OCI-LY1 (cell line): ENCODE results near the gene IL16.

ENCODE experiments used
- H2AFZ ChIP-seq: fragments of 200-600 bp; sonication (generic), shearing (Covaris generic); 2 replicates; pipeline ENCODE4 v1.6.0; 2014; ENCODE audit warnings: antibody characterized with exemption, mild to moderate bottlenecking, low read length
- H3F3A ChIP-seq: fragments of 200-600 bp; sonication (generic), shearing (Covaris generic); 2 replicates; pipeline ENCODE4 v1.6.0; 2014; ENCODE audit warnings: mild to moderate bottlenecking, antibody characterized with exemption, low read length, moderate library complexity; ENCODE audit not compliant: insufficient read depth
- H3K27ac ChIP-seq: fragments of 200-600 bp; sonication (generic); 2 replicates; pipeline ENCODE4 v1.5.1; 2014; ENCODE audit warnings: low read length, mixed run types, mild to moderate bottlenecking, low read depth; ENCODE audit not compliant: poor library complexity, severe bottlenecking
- H3K27me3 ChIP-seq: fragments of 200-600 bp; sonication (generic); 2 replicates; pipeline ENCODE4 v1.6.0; 2014; ENCODE audit warnings: antibody characterized with exemption, mild to moderate bottlenecking, low read length, moderate library complexity; ENCODE audit not compliant: insufficient read depth
- H3K36me3 ChIP-seq: fragments of 200-600 bp; sonication (generic); 2 replicates; pipeline ENCODE4 v1.6.1; 2014; ENCODE audit warnings: mild to moderate bottlenecking, antibody characterized with exemption, low read length, moderate library complexity, mixed read lengths; ENCODE audit not compliant: insufficient read depth
- H3K4me1 ChIP-seq: fragments of 200-600 bp; sonication (generic); 2 replicates; pipeline ENCODE4 v1.5.1; 2014; ENCODE audit warnings: mild to moderate bottlenecking, low read length, moderate library complexity; ENCODE audit not compliant: insufficient read depth, severe bottlenecking
- H3K4me2 ChIP-seq: fragments of 200-600 bp; sonication (generic), shearing (Covaris generic); 2 replicates; pipeline ENCODE4 v1.6.1; 2014; ENCODE audit warnings: low read length
- H3K4me3 ChIP-seq: fragments of 200-600 bp; sonication (generic); 2 replicates; pipeline ENCODE4 v1.5.1; 2014; ENCODE audit warnings: low read length, low read depth, mild to moderate bottlenecking, mixed read lengths; ENCODE audit not compliant: poor library complexity, severe bottlenecking
- H3K79me2 ChIP-seq: fragments of 200-600 bp; shearing (Covaris generic); 2 replicates; pipeline ENCODE4 v1.6.1; 2016; ENCODE audit warnings: mixed run types, low read length, mixed read lengths; ENCODE audit not compliant: insufficient read depth
- H3K9ac ChIP-seq: fragments of 200-600 bp; sonication (generic), shearing (Covaris generic); 2 replicates; pipeline ENCODE4 v1.6.1; 2014; ENCODE audit warnings: mild to moderate bottlenecking, low read length, mixed read lengths
- H3K9me2 ChIP-seq: fragments of 200-600 bp; sonication (generic), shearing (Covaris generic); 2 replicates; pipeline ENCODE4 v1.6.1; 2014; ENCODE audit warnings: low read depth, mild to moderate bottlenecking, low read length, mixed read lengths
- H3K9me3 ChIP-seq: fragments of 200-600 bp; shearing (Covaris generic); 2 replicates; pipeline ENCODE4 v1.6.1; 2014; ENCODE audit warnings: low read length, mixed read lengths
- H4K20me1 ChIP-seq: fragments of 200-600 bp; sonication (generic), shearing (Covaris generic); 2 replicates; pipeline ENCODE4 v1.6.0; 2016; ENCODE audit warnings: mild to moderate bottlenecking, low read length; ENCODE audit not compliant: insufficient read depth
- EZH2 ChIP-seq: fragments of 200-600 bp; sonication (generic), shearing (Covaris generic); IDR thresholded peaks from 2 replicates; pipeline ENCODE4 v1.8.0; 2017; ENCODE audit warnings: borderline replicate concordance, mixed run types, mild to moderate bottlenecking, antibody characterized with exemption, low read length, moderate library complexity, mixed read lengths
- TF ChIP-seq, protein P1 (sequence below): fragments of 200-600 bp; sonication (generic), shearing (Covaris generic); IDR thresholded peaks from 2 replicates; pipeline ENCODE4 v1.5.1; 2017; ENCODE audit warnings: mild to moderate bottlenecking, antibody characterized with exemption, low read length, moderate library complexity, mixed read lengths

The IL16 gene

DNA sequence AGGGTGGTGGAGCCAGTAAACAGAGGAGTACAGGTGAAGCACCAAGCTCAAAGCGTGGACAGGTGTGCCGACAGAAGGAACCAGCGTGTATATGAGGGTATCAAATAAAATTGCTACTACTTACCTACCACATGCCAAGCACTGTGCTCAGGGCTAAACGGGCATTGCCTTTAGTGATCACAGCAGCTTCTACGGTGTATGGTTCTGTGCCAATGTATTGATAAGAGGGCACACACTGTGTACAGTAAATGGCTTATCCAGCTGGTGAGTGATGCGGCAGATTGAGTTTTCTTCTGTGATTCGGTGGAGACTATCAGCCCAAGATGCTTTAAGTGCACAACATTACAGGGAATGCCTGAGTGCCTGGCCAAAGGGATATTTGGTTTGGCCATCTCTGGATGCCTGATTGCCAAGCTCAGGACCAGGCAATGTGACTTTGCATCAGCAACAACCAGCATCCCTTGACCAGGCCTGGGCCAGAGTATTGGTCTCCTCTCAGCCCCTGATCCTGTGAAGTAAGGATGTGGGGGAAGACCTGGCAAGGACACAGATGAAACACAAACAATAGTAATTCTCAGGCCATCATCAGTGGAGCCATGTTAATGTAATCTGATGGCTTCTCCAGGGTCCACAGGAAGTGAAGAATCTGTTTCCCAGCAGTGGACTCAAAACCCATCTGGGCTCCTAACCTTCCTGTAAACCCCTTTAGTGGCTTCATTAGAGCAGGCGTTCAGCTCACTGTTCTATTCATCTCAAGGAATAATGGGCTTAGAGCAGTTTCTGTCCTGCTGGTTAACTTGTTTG, 113.2 kb downstream of the IL16 start:
- Histone ChIP-seq H3K9me2 (no peaks in the 10 kb centered on the region), H3K36me3 (peaks cover 75% of the 10 kb centered on the region), H3K4me3 (no peak overlapping the region), H3K79me2 (no peaks in the 10 kb centered on the region), H3K27me3 (no peaks in the 10 kb centered on the region), H3K4me2 (no peak overlapping the region), H4K20me1 (no peaks in the 10 kb centered on the region), H3F3A (peaks cover 8% of the 10 kb centered on the region; the same call in 1 of the 2 replicates), H3K9ac (no peak overlapping the region), H3K27ac (peak overlapping the region; percentile 96), H3K9me3 (no peaks in the 10 kb centered on the region), H3K4me1 (peaks cover 19% of the 10 kb centered on the region), H2AFZ (no peak overlapping the region)
- no peak for TF ChIP-seq EZH2
- TF ChIP-seq, protein P1, sequence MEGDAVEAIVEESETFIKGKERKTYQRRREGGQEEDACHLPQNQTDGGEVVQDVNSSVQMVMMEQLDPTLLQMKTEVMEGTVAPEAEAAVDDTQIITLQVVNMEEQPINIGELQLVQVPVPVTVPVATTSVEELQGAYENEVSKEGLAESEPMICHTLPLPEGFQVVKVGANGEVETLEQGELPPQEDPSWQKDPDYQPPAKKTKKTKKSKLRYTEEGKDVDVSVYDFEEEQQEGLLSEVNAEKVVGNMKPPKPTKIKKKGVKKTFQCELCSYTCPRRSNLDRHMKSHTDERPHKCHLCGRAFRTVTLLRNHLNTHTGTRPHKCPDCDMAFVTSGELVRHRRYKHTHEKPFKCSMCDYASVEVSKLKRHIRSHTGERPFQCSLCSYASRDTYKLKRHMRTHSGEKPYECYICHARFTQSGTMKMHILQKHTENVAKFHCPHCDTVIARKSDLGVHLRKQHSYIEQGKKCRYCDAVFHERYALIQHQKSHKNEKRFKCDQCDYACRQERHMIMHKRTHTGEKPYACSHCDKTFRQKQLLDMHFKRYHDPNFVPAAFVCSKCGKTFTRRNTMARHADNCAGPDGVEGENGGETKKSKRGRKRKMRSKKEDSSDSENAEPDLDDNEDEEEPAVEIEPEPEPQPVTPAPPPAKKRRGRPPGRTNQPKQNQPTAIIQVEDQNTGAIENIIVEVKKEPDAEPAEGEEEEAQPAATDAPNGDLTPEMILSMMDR: no peak

DNA sequence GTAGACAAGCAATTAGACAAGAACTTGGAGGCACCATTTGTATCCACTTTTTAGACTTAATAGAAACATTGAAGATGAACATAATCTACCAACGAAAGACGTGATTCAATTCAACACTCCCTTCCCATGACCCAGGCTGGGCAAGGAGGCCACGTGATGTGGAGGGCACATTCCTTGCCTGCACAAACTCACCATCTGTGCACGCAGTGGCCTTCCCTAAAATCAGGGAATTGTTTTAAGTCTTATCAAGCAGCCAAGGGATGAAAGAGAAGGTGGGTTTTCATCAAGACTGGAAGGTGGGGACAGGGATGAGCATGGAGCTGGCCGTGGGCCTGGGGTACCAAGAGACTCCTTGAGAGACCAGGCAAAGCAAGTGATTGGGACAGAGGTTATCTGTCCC, 113.8 kb downstream of the IL16 start:
- Histone ChIP-seq H3K4me1 (peaks cover 18% of the 10 kb centered on the region), H2AFZ (no peak overlapping the region), H4K20me1 (no peaks in the 10 kb centered on the region), H3K36me3 (peaks cover 68% of the 10 kb centered on the region), H3K4me2 (no peak overlapping the region), H3K4me3 (no peak overlapping the region), H3K27me3 (no peaks in the 10 kb centered on the region), H3K9me2 (no peaks in the 10 kb centered on the region), H3K9ac (no peak overlapping the region), H3F3A (peaks cover 8% of the 10 kb centered on the region; the same call in 1 of the 2 replicates), H3K9me3 (no peaks in the 10 kb centered on the region), H3K79me2 (no peaks in the 10 kb centered on the region), H3K27ac (peak overlapping the region; percentile 96)
- TF ChIP-seq EZH2: no peak
- TF ChIP-seq, protein P1: no peak

DNA sequence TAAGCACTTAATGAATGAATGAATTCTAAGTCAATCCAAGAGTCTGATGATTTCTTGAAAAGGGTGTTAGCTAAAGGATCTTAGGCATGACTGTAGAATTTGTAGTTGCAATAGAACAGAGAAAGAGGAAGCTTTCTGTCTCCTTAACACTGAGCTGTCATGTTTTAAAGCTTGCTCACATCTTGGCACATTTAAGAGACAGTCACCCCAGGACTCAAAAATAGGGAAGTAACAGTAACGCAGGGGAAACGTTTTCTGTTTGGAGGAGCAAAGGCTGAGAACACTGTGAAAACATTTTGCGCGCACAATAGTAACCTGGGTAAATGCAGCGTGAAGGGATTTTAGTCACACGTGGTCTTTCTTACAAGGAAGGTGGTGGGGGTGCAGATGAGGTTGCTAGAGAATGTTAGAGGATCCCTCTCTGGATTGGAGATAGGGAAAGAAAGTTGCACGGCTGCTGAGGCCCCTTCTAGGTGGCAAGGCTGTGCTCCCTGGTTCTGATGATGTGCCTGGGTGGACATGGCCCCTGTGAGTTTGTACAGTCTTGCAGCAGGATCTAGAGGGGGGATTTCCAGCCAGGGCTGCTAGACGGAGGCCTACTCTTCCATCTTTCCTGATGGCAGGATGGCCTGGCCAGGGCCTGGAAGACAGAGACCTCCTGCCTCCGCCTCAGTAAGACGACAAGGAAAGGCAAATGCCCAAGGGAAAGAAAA, 115.2 kb downstream of the IL16 start:
- H3K27ac ChIP-seq: peak overlapping the region; percentile 96
- peaks cover 18% of the 10 kb centered on the region for H3K4me1 ChIP-seq
- peak overlapping the region; percentile 62 for H3K4me2 ChIP-seq
- peaks cover 62% of the 10 kb centered on the region for H3K36me3 ChIP-seq
- peak overlapping the region; percentile 66; the same call in 1 of the 2 replicates for H3K9ac ChIP-seq
- no peaks in the 10 kb centered on the region for H3K27me3 ChIP-seq
- H2AFZ ChIP-seq: no peak overlapping the region
- H3K9me2 ChIP-seq: no peaks in the 10 kb centered on the region
- H4K20me1 ChIP-seq: no peaks in the 10 kb centered on the region
- TF ChIP-seq, protein P1: no peak
- H3K79me2 ChIP-seq: no peaks in the 10 kb centered on the region
- H3K9me3 ChIP-seq: no peaks in the 10 kb centered on the region
- H3K4me3 ChIP-seq: peak overlapping the region; percentile 24
- H3F3A ChIP-seq: peaks cover 8% of the 10 kb centered on the region; the same call in 1 of the 2 replicates
